Upper lobe of left lung (tissue), 6 donors: ENCODE results near the gene KIF2C. TPM values are rescaled to one million over a fixed set of nuclear protein-coding genes. Genes with fewer than 3 reads are reported as not detected.

ENCODE experiments used
- ATAC-seq, 2 donors: fragments of 200-7000 bp; cut with Tn5 transposase; one replicate each; pipeline ENCODE4 v1.9.1; 2022; ENCODE audit warnings: mild to moderate bottlenecking in 2 of 2, moderate library complexity in 2 of 2; ENCODE audit not compliant: low FRiP score in 2 of 2
- DNase-seq, 2 donors: peaks; one replicate each; pipeline ENCODE4 v3.0.0-alpha.2; 2019 to 2020
- H3K27ac ChIP-seq, 4 donors: fragments of 200-600 bp; sonication (generic); one replicate each; pipeline ENCODE4 v1.5.1; 2016 to 2019
- H3K27me3 ChIP-seq, 4 donors: fragments of 200-600 bp; sonication (generic); one replicate each; pipeline ENCODE4 v1.5.1; 2017 to 2019
- H3K36me3 ChIP-seq, 4 donors: fragments of 200-600 bp; sonication (generic); one replicate each; pipeline ENCODE4 v1.5.1; 2016 to 2019
- H3K4me1 ChIP-seq, 4 donors: fragments of 200-600 bp; sonication (generic); one replicate each; pipeline ENCODE4 v1.5.1; 2018 to 2019
- H3K4me3 ChIP-seq, 4 donors: fragments of 200-600 bp; sonication (generic); one replicate each; pipeline ENCODE4 v1.5.1; 2017 to 2019; ENCODE audit warnings: mild to moderate bottlenecking in 2 of 4, moderate library complexity in 1 of 4
- H3K9me3 ChIP-seq, 4 donors: fragments of 200-600 bp; sonication (generic); one replicate each; pipeline ENCODE4 v1.5.1; 2018 to 2019
- EP300 ChIP-seq, 4 donors: sonication (generic); formaldehyde crosslinking; IDR thresholded peaks; one replicate each; pipeline ENCODE4 v1.5.1; 2017; ENCODE audit warnings: antibody characterized with exemption in 4 of 4, control low read depth in 2 of 4
- POLR2A ChIP-seq, 4 donors: fragments of 450-650 bp; IDR thresholded peaks; one replicate each; pipeline ENCODE4 v1.5.1; 2016 to 2017; ENCODE audit warnings: antibody characterized with exemption in 4 of 4, mild to moderate bottlenecking in 2 of 4
- POLR2AphosphoS5 ChIP-seq, 2 donors: sonication (generic); formaldehyde crosslinking; IDR thresholded peaks; one replicate each; pipeline ENCODE4 v1.5.1; 2017; ENCODE audit warnings: antibody characterized with exemption in 2 of 2
- WGBS, 2 donors: methylation state at CpG; one replicate each; pipeline ENCODE4 v1.1.5; 2017 to 2018; 5-methylcytosine and 5-hydroxymethylcytosine counted together
- total RNA-seq, 6 donors: library from RNA; depleted of rRNA in 4 of 6; stranded (reverse); fragments of >200 nt in 4 of 6; gene quantifications; one replicate each; pipeline versions ENCODE4 v1.1.0 to v1.2.1, GENCODE V29; 2016 to 2021
- TF ChIP-seq, protein P1 (sequence below), 6 experiments: fragments of 450-650 bp in 4 of 6; fragments of 200-600 bp in 2 of 6; sonication (generic) in 2 of 6; IDR thresholded peaks; one replicate each; pipeline ENCODE4 v1.5.1; 2016 to 2019; ENCODE audit warnings: antibody characterized with exemption in 6 of 6
- donor health status: DM: no; HTN: no; CAD: no; lungs with moderate emphysema.
- donor health status: DM: no; HTN: yes; CAD: no; lungs with severe emphysema.

The KIF2C gene
- total RNA-seq, 6 donors from 2014 or later = 1.5 to 2.7 (median 2.6) TPM; not detected in 1

GRCh38 chr1:44740179-44740617 is 561 bp downstream of the KIF2C start:
- peaks cover 6 to 9% (median 7%) of the 10 kb centered on the region in 4 donors for H3K4me1 ChIP-seq
- ATAC-seq = peak in 1 of 2 donors; percentile 5
- no peak for DNase-seq
- 2 to 3% methylated on average over 14 of the region's 14 CpGs for WGBS, 2 donors
- H3K36me3 ChIP-seq = no peaks in the 10 kb centered on the region
- peak overlapping the region in 3 of 4 donors; percentile 75 to 87 (median 87) for H3K27ac ChIP-seq
- peak overlapping the region in 3 of 4 donors; percentile 39 to 65 (median 56) for H3K4me3 ChIP-seq
- no peaks in the 10 kb centered on the region for H3K9me3 ChIP-seq
- H3K27me3 ChIP-seq = no peaks in the 10 kb centered on the region
- no peak for TF ChIP-seq EP300 (IDR thresholded peaks at IDR 0.05)
- no peak for TF ChIP-seq POLR2AphosphoS5 (IDR thresholded peaks at IDR 0.05)
- TF ChIP-seq, protein P1, sequence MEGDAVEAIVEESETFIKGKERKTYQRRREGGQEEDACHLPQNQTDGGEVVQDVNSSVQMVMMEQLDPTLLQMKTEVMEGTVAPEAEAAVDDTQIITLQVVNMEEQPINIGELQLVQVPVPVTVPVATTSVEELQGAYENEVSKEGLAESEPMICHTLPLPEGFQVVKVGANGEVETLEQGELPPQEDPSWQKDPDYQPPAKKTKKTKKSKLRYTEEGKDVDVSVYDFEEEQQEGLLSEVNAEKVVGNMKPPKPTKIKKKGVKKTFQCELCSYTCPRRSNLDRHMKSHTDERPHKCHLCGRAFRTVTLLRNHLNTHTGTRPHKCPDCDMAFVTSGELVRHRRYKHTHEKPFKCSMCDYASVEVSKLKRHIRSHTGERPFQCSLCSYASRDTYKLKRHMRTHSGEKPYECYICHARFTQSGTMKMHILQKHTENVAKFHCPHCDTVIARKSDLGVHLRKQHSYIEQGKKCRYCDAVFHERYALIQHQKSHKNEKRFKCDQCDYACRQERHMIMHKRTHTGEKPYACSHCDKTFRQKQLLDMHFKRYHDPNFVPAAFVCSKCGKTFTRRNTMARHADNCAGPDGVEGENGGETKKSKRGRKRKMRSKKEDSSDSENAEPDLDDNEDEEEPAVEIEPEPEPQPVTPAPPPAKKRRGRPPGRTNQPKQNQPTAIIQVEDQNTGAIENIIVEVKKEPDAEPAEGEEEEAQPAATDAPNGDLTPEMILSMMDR (IDR thresholded peaks at IDR 0.05) = no peak
- TF ChIP-seq POLR2A (IDR thresholded peaks at IDR 0.05) = no peak

- H3K27me3 ChIP-seq = no peaks in the 10 kb centered on the region
- H3K9me3 ChIP-seq = no peaks in the 10 kb centered on the region
- ATAC-seq = no peak
- DNase-seq = no peak
- no peak for TF ChIP-seq POLR2A (IDR thresholded peaks at IDR 0.05)
- TF ChIP-seq EP300 (IDR thresholded peaks at IDR 0.05) = no peak
- TF ChIP-seq POLR2AphosphoS5 (IDR thresholded peaks at IDR 0.05) = no peak
- TF ChIP-seq, protein P1 (IDR thresholded peaks at IDR 0.05) = no peak
- H3K36me3 ChIP-seq = no peaks in the 10 kb centered on the region
- H3K4me3 ChIP-seq = no peak overlapping the region
- peaks cover 6 to 9% (median 7%) of the 10 kb centered on the region in 4 donors for H3K4me1 ChIP-seq
- WGBS, 2 donors = 84 to 100% methylated on average over 1 of the region's 1 CpG
- no peak overlapping the region for H3K27ac ChIP-seq
These were observed 3.6 kb downstream of the KIF2C start for GRCh38 chr1:44743211-44743610.

DNA sequence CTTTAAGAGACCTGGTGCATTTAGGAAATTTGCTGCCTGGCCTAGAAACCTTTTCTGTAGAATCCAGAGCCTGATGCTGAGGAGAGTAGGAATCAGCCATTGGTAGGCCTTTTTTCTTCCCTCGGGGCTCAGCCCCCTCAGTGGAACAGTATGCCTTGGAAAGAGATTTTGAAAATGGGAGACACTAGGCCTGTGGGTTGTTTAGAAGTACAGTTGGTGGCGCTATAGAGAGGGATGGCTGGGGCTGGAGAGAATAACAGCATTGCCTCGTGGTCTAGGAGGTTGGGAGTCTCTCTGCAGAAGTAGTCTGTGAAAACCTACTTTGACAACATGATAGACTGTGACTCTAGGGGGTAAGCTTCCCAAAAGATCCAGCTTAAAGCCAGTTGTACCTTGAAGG is 8.2 kb downstream of the KIF2C start:
- TF ChIP-seq, protein P1 (IDR thresholded peaks at IDR 0.05) = no peak
- TF ChIP-seq EP300 (IDR thresholded peaks at IDR 0.05) (no peak), POLR2A (IDR thresholded peaks at IDR 0.05) (no peak), POLR2AphosphoS5 (IDR thresholded peaks at IDR 0.05) (no peak)
- Histone ChIP-seq H3K27me3 (no peaks in the 10 kb centered on the region), H3K9me3 (no peaks in the 10 kb centered on the region), H3K4me3 (no peak overlapping the region), H3K27ac (no peak overlapping the region), H3K36me3 (no peaks in the 10 kb centered on the region), H3K4me1 (no peaks in the 10 kb centered on the region)
- no peak for ATAC-seq
- DNase-seq = no peak
- 90 to 92% methylated on average over 3 of the region's 3 CpGs for WGBS, 2 donors

DNA sequence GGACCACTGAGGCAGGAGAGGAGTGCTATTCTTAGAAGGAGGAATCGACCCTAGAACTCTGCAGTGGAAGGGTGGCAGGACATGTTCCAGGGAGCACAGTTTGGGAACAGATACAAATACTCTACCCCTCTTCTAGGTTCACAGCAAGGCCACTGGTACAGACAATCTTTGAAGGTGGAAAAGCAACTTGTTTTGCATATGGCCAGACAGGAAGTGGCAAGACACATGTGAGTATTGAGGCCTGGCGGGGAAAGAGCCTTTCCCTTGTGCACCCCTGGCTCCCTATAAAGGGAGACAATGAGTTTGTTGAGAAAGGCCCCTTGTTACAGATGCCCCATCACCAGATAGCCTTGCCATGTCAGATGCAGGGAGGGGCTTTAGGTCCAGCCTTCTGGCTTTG is 17.8 kb downstream of the KIF2C start:
- H3K4me3 ChIP-seq = no peak overlapping the region
- no peak for ATAC-seq
- TF ChIP-seq POLR2AphosphoS5 (IDR thresholded peaks at IDR 0.05) = no peak
- TF ChIP-seq EP300 (IDR thresholded peaks at IDR 0.05) = no peak
- TF ChIP-seq, protein P1 (IDR thresholded peaks at IDR 0.05) = no peak
- no peak for TF ChIP-seq POLR2A (IDR thresholded peaks at IDR 0.05)
- no peaks in the 10 kb centered on the region for H3K9me3 ChIP-seq
- H3K27ac ChIP-seq = peak overlapping the region in 2 of 4 donors; percentile 21 to 50
- H3K27me3 ChIP-seq = no peaks in the 10 kb centered on the region
- H3K36me3 ChIP-seq = peaks cover 0 to 14% (median 0%) of the 10 kb centered on the region in 4 donors
- DNase-seq = no peak
- no peaks in the 10 kb centered on the region for H3K4me1 ChIP-seq
- 97 to 100% methylated on average over 2 of the region's 2 CpGs for WGBS, 2 donors

DNA sequence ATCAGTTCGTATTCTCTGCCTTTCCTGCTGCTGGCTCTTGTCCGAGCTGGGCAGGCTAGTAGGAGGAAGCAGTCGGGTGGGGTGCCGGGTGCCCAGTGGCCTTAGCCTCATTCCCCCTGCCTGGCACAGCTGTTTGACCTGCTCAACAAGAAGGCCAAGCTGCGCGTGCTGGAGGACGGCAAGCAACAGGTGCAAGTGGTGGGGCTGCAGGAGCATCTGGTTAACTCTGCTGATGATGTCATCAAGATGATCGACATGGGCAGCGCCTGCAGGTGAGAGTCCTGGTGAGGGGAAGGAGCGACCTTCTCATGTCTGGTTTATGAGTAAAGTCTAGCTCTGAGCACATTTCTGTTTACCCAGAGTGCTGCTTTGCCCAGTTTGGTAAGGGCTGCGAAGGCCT is 19.4 kb downstream of the KIF2C start:
- no peaks in the 10 kb centered on the region for H3K27me3 ChIP-seq
- 87 to 97% methylated on average over 10 to 11 of the region's 11 CpGs for WGBS, 2 donors
- no peak overlapping the region for H3K4me3 ChIP-seq
- no peak overlapping the region for H3K27ac ChIP-seq
- no peaks in the 10 kb centered on the region for H3K4me1 ChIP-seq
- DNase-seq (peak in 1 of 2 donors; percentile 44), ATAC-seq (no peak)
- TF ChIP-seq POLR2AphosphoS5 (IDR thresholded peaks at IDR 0.05) = no peak
- no peaks in the 10 kb centered on the region for H3K9me3 ChIP-seq
- H3K36me3 ChIP-seq = peaks cover 0 to 14% (median 0%) of the 10 kb centered on the region in 4 donors
